DLD1 (cell line): Measurements from ENCODE around the gene ALLC.
"Not testable (repeated sequence)": the region's sequence is repeated elsewhere in the genome, so short reads cannot be mapped to it uniquely, and the experiment has no call there.

ENCODE experiments used
- in situ Hi-C: cut with HindIII; loops from 2 replicates; pipeline ENCODE4 v1.10.0; 2017; ENCODE audit warnings: low sequenced_read_pairs

Gene ALLC

GRCh38 chr2:3654011-3654410 lies 4.0 kb upstream of the ALLC start:
- in situ Hi-C loops: no loop called here

DNA sequence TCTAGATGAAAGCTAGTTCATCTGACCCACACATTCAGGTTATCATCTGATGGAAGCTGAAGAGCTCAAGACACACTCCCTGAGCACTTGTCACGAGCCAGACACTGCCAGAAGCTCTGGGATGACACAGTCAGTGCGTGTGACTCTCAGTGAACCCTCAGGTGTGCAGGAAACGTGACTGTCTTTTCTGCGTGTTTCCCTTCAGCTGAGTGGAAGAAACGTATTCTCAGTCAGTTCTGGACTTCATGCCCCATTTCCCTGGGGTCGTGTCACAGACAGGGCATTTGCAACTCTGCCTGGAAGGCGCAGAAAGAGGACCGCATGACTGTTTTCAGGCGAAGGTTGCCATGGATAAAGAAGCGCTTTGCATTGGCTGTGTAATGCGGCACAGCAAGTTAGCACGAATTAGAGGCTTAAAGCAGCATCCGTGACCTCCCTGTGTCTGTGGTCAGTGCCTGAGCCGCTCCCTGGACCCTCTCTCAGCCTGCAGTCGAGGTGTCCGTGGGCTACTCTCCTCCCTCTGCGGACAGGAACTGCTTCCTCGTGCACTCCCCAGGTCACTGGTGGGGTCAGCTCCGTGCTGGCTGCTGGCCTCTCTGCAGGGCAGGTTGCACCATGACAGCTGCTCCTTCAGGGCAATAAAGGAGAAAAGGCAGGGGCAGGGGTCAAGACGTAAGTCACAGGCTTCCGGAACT lies 3.3 kb upstream of the ALLC start:
- in situ Hi-C loops: no loop called here

DNA sequence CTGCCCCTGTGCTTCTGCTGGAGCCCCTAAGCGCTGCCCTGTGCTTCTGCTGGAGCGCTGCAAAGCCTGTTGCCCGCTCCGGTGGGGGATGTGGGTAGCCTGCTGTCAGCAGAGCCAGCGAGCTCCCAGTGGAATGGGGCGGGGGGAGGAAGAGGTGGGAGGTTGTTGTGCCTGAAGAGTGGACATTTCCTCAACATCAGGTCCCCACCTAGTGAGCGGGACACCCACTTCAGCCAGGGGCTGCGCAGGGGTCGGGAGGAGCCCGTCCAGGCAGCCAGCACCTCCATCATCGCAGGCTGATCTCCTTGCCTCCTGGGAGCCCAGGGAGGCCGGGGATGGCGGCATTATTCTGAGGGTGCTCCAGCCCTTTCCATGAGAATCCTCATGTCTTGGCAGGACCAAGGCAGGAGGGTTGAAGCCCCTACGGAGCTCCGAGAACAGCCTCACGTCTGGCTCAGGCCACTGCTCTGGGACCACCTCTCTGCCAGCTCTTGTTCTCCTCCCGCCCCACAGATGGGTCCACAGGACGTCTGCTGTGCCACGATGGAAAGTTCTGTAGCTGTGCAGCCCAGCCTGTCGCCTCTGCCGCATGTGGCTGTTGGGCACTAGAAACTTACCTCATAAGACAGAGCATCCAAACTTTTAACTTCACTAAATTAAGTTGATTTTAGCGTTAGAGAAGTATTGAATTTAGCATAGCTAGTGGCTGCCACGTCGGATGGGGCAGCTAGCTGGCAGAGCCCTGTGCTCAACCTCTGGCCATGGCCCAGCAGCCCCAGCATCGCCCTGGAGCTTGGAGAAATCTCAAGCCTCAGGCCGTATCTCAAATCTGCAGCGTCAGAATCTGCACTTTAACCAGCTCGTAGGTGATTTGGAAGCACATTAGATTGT lies 1.9 kb upstream of the ALLC start:
- in situ Hi-C loops: no loop called here

DNA sequence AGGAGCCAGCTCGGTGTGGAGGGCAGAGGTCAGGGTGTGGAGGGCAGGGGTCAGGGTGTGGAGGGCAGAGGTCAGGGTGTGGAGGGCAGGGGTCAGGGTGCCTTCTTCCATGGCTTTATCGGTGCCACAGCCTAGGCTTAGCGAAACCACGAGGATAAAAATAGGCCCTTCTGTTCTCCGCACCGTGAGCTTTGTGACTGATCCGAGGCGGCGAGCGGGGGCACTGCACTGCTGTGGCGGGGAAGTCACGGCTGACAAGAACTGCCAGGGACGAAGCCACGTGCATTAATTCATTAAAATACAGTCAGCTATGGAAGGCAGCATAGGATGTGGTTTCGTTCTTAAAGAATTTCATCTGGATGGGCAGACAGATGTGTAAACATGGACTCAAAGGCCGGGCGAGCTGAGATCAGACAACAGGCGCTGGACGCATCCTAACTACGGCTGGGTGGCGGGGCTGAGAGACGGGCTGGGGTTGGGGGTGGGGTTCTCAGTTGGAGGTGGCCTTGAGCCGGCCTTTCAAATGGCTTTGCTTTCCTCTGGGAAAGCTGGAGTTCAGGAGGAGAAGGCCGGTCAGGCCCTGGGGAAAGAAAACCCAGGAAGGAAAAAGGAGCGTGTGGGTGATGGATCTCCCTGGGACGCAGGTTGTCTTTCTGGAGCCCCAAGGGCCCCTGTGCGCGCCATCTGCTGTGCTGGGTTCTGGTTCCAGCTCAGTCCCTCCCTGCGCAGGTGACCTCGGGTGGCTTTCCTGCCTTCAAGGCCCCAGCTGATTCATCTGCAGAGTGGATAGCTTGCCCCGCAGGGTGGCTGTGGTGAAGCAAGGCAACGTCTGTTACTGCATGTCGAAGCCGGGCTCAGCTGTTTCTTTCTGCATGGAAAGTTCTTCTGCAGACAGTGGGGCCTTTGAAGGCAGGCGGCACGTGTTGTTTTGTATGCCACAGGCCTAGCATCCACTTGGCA lies 958 bp upstream of the ALLC start:
- in situ Hi-C loops: no loop called here

DNA sequence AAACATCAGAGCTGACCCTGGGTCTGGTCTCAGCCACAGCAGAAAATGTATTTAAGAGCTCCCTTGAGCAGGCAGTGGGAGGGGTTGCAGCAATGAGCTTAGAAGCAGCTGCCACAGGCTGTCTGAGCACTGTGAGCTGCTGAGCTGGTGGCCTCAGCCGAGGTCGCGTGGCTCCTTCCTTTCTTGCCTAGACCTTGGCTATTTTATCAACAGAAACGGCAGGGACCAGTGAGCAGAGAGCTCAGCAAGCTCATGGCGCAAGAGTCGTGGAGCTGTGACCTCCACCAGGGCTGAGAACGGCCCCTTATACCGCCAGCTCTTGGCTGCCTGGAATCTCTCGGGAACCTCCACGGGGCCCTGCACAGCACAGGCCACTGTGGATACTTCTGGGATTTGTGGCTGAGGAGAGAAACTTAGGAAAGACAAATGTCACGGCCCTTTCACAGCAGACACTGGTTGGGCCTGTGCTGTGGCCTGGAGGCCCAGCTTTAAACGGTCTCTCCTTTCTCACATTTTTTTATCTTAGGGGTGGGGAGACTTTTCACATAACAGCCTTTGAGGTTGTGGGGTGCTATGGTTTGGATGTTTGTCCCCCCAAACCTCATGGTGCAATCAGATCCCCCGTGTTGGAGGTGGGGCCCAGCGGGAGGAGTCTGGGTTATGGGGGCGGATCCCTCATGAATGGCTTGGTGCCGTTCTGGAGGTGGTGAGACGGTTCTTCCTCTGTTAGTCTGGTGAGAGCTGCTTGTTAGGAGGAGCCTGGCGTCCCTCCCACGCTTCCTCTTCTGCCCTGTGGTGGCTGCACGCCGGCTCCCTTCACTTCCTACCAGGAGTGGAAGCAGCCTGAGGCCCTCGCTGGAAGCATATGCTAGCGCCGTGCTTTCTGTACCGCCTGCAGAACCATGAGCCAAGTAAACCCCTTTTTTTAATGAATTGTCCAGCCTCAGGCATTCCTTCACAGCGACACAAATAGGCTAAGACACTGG lies 1.7 kb downstream of the ALLC start:
- in situ Hi-C loops: no loop called here

- in situ Hi-C loops: not testable (repeated sequence)
Observed at GRCh38 chr2:3660640-3661039, 2.6 kb downstream of the ALLC start.

DNA sequence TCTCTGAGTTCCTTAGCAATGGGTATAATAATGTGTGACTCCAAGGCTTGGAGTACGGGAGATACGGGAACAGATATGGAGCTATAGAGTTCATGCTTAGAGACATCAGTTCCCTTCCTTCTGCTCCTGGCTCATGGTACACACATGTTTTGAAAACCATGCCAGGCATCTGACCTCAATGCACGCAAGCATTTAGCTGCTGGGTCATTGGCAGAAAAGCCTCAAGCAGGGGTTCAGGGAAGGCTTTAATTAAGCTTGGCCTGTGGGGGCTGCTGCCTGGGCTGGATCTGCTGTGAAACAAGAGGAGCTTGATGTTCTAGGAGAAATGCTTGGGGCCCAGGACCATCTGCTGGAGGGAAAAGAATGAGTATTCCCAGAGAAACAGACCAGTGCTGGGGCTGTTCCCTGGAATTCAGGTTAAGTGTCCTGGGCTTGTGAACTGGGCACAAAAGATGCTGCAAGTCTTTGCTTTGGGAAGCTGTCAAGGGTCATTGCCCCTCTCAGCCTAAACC lies 3.2 kb downstream of the ALLC start:
- in situ Hi-C loops: no loop called here

- in situ Hi-C loops: no loop called here
Observed at GRCh38 chr2:3662239-3662638, 4.2 kb downstream of the ALLC start.

DNA sequence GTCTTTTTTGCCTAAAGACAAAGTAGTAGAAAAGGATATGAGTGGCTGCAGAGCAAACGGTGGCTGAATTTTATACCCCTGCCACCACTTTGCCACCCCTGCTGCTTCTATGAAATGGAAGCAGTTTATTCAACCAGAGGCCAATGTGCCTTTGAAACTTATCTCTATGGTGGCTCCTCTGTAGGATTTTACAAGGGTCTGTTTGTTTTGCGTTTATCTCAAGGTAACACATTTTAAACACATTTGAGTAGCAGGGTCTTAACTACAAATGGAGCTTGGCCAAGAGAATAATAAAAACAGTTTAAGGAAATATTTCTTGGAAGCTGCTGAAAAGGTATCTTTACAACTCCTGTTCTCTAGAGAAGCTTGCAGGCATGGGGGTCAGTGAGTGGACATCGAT lies 6.1 kb downstream of the ALLC start:
- in situ Hi-C loops: no loop called here

DNA sequence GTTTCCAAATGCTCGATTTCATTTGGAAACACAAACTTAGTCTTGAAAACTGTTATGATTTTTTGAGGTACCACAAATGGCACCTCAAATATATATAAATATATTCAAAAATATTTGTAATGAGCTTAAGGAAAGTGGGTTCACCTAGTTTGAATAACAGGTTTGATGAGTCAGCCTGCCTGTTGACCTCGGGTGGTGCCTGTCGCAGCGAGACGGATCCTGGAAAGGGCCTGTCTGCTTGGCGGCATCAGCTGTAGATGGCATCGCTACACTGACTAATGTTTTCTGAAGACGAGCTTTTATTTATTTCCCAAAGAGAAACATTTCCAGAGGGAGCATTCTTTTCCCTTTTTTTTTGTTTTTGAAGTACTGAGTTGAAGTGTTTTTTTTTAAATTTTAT lies 6.9 kb downstream of the ALLC start:
- in situ Hi-C loops: no loop called here

- in situ Hi-C loops: no loop called here
Observed at GRCh38 chr2:3665886-3666612, 8.0 kb downstream of the ALLC start.

- in situ Hi-C loops: no loop called here
Observed at GRCh38 chr2:3666613-3666975, 8.6 kb downstream of the ALLC start.

DNA sequence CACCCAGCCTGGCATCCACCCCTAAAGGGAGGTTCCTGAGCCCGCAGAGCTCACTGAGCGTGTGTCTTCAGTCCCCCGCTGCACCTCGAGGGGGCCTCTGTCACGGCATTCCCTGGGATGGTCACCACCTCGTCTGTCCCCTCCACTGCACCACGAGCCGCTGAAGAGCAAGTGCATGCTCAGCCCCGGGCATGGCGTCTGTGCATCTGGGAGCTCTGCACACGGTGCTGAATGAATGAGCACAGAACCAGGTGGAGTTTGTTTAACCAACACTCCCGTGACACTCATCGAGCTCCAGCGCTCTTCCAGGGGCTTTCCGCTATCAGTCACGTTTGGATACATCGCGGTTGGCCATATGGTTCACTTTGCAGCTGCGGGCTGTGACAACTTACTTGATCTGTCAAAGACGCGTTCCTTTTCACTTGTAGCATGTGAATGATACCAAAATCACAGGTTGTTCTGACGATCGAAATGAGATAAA lies 9.2 kb downstream of the ALLC start:
- in situ Hi-C loops: no loop called here

DNA sequence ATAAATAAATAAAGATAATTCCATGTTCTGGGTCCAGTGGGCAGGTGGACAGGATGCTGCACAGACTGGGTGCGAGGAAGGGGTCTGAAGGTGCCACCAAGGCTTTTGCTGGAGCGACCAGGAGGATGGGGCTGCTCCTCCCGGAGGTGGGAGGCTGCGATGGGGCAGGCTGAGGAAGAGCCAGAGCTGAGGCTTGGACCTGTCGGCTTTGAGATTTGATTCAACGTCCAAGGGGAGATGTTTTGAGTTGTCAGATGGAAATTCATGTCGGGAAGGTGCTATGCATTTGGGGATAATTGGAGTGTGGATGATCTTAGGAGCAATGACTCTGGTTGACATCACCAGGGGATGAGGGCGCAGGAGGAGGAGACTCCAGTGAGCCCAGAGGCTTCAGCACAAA lies 11.7 kb downstream of the ALLC start:
- in situ Hi-C loops: no loop called here

DNA sequence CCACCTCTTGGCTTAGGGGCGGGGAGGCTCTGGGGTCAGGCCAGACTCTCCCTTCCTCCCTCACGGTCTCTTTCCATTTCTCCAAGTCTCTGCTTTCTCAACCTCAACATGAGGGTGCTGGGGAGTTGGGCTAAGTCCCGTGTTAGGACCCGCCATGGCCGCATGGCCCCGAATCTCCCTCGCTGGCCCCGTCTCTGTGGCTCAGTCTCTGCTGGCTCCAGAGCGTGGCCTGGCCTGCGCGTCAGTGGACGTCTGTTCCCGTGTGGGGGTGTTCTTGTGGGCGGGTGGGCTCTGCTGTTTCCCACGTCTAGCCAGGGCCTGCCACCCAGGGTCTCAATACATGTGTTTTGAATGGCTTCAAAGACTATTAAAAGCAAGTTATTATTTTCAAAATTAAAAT lies 12.4 kb downstream of the ALLC start:
- in situ Hi-C loops: no loop called here

GRCh38 chr2:3670941-3671340 lies 12.9 kb downstream of the ALLC start:
- in situ Hi-C loops: no loop called here

- in situ Hi-C loops: no loop called here
Observed at GRCh38 chr2:3672861-3673678, 15.1 kb downstream of the ALLC start.
